CD4-positive, alpha-beta T cell treated with Interleukin-17A for 1 hour (primary cell): ENCODE data around the gene FLRT2.

Source experiments
- DNase-seq: peaks from one replicate; pipeline ENCODE4 v3.0.0-alpha.2; 2020

The FLRT2 gene

DNA sequence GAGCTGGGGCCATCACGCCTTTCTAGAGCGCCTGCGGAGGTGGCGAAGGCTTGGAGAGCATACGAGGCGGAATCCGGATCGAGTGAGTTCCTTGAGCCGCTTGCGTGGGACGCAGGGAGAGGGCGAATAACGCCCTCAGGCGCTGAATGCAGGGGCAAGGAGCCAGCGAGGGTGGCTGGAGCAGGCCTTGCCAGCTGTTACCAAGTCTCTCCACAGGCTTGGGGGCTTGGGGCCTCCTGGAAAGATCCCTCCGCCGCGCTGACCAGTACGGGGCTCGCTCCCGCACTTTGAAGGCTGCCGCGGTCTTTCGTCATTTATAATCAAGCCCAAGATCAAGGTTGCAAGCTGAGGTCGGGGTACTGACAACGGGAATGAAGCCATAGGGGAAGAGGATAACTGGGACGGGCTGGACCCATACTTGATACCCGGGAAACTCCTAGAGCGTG is 1.2 kb downstream of the FLRT2 start:
- no peak for DNase-seq

DNA sequence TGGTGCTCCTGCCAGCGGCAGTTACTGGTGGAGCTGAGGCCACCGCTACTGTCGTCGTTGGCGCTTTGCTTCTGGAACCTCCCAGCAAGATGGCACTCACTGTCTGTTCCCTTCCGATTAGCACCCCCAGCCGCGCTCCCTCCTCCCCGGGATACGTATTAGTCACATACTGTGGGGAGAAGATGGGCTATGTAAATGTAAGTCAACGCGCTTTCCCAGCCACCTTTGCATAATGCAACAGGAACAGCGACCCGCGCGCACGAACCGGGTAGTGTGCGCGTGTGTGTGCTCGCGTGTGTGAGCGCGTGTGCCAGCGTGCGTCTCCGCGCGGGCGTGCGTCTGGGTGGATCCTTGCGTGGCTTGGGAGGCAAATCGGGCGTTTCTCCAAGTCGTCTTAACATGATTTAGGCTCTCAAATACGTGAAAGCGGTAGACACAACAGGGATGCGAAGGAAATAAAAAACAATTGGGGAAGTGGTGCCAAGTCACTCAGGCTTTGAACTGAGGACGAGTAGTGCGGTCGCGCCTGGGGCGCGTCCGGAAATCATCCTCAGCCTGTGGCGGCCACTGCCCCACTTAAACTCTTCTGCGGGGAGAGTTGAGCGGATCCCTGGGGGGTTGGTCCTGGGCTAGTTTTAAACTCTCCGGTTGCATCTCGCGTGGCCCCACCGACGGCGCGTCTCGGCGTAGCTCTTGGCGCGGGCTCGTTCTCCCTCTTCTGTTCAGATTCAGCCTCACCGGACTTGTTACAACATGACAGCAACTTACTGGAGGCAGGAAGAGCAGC is 1.8 kb downstream of the FLRT2 start:
- DNase-seq = no peak

DNA sequence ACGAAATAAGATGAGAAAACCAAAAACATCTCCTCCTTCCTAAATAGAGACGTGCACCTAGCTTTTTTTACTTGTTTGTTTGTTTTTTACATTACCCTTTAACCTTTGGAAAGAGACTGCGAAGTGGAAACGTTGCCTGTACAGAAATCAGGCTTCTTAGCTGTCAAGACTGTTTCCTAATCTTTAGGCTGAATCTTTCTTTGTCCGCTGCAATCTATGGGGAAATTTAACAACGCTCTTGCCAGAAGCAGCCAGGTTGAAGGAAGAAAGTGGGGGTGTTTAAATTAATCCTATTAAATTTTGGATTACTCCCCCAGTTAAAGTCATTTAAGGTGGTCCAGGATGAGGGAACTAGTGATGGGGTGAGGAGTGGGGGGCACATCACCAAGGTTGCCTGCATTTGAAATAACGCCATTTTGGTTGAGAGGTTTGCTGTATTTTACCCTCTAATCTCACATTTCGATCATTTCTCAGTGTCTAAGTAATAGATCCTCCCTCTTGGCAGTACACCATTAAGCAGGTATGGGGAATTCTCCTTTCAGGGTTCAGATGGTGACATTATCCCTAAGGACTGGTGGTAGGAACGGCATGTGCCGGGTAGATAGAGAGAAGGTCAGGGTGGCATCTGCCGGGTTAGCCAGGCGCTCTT is 2.6 kb downstream of the FLRT2 start:
- DNase-seq = no peak

DNA sequence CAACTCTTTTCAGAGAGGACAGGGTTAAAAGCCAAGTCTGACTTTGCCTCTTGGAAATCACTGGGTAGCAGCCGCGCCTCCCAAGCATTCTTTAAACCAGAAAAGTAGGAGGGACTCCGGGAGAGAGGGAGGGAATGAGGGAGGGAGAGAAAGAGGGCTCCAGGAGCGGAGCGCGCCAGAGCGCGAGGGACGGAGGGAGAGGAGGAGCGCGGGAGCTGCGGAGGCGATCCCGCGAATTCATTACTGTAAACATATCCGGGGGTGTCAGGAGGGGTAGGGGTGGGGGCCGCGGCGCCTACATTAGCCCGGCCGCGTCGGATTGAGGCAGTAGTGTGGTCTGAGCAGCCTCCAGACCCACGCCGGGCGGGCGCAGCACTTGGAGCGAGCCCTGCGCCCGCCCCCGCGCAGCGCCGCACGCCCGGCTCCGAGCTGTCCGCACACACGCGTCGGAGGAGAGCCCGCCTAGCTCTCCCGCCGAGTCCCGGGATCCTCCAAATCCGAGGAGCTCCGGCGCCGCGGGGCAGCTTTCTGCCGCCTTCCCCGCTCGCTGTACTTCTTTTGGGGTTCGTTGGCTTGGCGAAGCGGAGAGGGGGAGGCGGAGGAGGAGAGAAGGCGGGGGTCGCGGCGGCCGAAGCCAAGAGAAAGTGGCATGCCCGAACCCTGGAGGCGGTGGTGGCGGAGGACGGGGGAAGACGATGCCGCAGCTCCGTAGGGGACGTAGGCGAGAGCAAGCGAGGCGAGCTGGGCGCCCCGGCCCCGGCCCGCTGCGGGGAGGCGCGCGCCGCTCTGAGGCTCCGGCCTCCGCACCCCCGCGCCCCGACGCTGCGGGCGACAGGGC is 3.3 kb downstream of the FLRT2 start:
- no peak for DNase-seq

DNA sequence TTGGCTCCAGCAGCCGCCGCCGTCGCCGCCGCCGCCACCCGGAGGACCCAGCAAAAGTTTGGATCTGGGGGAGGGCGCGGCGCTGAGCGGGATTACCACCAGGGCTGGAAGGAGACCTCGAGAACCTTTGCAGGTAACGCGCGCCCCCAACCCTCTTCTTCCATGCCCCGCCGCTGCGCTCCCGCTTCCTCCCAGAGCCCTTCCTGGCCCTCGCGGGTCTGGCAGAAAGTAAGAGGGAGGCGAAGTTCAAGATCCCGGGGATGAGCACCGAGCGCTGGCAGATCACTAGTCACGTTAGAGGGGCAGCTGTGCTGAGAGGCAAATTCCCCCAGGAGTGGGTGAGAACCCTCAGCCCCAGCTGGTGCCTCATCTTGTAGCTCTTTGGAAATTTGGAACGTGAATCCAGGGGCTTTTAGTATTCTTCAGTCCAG is 3.9 kb downstream of the FLRT2 start:
- no peak for DNase-seq

DNA sequence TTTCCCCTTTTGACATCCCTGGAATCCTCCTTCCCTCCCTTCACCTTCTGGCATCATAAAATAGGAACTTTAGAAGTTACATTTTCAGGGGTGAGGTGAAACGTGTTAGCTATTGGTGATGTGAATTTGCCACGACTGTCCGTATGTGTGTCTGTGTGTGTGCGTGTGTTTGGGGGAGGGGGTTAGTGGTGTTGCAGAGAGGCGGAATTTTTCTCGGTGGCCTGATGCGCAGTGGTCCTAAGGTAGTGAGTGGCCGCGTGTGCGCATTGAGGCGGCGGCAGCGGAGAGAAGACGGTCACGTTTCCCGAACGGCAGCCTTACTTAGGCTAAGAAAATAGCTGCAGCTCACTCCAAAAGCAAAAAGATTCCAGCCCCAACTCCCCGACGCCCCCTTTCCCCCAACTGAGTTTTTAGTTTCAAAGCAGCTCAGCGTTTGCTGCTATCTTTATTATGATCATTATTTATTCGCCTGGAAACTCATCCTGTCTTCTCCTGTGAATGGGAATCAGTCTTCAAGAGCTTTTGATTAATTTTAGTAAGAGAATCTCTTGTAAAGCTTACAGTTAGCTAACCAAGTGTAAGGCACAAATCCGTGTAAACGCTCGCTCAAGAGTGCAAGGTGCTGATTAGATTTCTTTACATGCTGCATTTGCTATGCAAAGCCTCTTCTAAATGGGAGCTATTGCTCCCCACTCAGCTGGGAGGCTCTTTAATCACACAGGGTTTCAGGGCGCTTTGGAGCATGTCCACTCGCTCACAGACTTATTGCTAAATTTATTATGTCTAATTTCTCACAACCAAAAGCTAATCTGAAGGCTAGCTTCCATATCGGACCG is 4.7 kb downstream of the FLRT2 start:
- DNase-seq = no peak

DNA sequence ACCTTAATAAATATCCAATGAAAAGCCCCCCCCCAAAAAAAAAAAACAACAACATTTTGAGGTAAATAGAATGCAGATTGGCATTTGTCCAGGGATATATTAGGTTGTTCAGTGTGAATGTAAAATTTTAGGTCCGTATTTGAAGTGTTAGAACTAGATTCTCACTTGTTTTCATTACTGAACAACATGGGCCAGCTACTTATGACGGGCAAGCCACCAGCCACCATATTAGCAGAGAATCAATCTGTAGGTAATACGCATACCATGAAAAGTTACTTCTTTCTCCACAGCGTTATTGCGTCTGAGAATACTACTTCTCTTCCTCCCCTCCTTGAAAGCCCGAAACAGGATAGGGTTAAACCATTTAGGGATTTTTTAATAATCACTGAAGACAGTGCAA is 5.4 kb downstream of the FLRT2 start:
- DNase-seq = no peak

DNA sequence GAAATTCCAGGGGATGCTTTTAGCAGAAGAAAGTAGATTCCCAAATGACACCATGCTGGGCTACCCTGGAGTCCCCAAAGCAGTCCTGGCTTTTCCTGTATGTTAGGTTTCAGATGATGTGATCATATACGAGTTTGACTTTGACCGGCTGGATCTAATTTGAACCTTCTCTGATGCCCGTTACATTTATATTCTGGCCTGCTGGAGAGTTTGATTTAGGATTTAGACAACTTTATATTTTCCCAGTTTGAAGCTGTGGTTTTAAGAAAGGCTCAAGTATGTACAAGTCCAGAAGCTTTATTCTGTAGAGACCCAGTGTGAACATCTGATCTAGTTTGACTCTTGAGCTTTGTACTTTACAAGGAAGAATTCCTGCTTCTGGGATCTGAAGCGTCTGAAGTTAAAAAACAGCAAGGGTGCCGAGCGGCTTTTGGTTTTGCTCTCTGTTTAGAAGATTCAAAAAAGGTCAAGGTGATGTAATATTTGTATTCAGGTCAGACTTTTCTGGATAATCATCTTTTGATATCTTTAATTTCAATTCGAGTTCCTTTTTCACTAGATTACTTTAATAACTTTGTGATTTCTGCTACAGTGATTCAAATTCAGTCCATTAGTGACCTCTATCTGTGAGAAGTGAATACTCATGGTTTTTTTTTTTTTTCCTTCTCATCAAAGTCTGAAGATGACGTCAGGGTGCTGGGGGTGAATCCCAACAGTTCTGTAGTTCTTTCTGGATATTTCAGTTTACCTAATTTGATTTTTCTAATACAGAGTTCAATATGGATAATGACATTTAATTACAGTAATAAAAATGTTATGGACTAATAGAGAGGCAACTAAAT is 6.3 kb downstream of the FLRT2 start:
- DNase-seq = no peak

DNA sequence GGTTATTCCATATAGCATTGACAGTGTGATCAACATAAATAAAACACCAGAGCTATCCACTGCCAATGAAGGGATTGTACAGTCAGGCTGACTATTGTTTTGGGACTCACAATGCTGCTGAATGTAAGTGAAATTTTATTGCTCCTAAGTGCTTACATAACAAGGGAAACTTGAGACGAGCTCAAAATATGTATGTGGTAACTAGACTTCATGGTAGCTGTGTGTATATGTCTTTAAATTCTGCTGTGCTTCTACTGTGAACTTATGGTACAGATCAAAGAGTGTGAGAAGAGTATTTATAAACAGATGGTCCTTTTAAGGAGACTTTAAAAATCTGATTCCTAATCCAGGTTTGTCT is 6.9 kb downstream of the FLRT2 start:
- DNase-seq = no peak

DNA sequence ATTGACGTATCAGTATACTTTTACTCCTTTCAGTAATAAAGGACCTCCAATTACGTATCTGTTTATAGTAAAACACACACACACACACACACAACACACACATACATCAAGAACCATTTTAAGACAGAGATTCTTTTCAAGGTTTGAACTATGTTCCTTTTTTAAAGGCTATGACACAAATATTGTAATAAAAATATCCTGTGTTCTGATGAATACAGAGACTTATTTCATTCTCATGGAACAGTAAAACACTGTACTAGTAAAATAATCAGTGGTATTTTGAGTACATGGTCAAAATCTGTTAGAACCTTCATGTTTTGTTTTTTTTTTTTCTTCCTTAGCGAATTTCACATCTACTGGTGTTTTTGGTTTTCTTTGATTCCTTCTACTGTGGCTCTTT is 7.6 kb downstream of the FLRT2 start:
- DNase-seq = no peak

DNA sequence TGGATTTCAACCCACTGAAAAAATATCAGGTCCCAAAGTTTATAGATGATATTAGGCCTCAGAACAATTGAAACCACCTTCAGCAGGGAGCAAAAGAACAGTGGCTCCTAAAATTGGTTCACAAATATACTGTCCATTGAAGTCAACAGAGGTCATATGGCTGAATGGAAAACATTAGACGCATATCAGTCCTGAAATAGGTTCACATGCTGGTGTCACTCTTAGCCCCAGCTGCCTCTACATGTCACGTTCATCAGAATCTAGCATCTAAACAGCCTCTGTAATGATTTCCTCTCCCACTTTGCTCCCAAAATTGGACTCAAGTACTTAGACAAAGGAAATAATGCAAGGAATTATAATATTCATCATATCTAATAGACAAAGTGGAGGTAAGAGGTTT is 8.7 kb downstream of the FLRT2 start:
- no peak for DNase-seq

DNA sequence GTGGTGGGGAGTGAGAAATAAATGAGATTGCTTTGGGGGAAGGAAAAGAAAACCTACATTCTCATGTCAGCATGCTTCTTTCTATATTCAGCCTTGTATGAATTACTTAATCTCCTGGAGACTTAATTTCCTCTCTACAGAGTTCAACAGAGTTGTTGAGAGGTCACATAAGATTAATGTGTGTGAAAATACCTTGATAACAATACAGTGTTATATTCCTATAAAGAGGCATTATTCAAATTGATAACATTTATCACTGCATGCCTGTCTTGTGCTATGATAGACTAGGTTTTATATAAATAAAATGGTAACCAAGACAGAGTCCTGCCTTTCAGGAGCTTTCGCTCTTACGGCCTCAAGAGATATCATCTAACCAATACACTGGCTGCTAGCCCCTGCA is 9.6 kb downstream of the FLRT2 start:
- no peak for DNase-seq

DNA sequence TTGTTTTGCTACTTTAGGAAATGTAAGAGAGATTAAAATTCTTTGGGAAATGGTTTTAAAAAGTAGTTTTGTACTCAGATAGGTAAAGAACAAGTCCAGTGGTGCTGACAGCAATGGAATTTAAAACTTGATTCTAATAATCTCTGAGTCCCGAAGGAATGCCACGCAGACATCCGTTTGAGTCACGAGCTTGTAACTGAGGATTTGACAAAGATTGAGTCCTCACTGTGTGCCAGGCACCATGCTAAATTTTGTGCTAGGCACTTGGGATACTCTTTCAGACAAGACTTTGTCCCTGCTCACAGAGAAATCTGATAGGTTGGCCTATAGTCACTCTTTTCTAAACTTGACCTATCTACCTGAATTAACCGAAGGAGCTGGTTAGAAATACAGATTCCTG is 12.7 kb downstream of the FLRT2 start:
- no peak for DNase-seq

DNA sequence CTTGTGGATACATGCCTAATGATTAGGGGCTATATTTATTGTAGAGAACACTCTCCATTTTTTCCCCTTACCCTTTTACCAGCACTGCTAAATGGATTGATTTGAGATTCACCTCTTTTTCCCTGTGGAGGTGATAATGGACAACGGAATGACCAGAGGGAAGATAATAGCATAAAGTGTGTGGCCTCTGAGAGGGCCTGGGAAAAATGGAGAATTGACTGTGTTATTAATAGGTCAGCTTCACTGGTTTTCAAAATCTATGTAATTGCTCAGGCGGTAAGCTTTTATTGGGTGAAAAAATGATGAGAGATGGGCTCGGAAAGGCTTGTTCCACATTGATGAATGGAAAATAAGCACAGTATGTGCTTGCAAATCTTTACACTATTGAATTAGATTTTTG is 15.8 kb downstream of the FLRT2 start:
- DNase-seq = no peak

DNA sequence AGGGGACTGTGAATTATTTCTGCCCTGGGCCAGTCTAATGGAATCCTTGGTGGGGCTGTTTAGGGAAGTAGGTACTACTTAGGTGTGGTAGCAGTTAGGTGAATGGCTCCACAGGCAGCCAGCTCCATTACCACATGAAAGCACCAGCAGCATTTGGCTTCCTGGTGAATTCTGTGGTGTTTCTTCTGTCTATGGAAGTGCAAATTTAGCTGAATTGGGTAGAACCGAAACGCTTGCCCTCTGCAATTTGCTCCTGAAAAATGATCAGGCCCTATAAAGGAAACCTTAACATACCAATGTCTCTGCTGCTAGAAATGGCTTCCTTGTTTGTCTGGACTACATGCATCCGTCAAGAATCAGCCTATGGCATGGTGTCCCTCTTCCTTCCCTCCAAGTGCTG is 16.4 kb downstream of the FLRT2 start:
- no peak for DNase-seq

DNA sequence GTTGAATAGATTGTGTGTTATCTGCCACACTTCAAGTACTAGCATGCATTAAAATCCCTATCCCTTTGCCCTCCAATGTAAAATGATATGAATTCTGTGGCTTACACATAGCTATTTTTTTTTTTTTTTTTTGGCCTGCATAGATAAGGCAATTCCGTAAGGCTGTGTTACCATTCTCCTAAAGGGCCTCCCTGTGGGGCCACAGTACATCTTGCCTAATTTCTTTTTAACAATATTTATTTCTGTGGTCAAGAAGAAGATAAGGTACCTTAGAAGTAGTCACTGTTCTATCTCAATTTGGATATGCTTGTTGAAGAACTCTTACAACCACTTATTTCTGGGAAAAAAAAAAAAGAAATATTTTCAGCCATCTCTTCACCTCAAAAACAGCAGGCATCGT is 19.8 kb downstream of the FLRT2 start:
- DNase-seq = no peak

DNA sequence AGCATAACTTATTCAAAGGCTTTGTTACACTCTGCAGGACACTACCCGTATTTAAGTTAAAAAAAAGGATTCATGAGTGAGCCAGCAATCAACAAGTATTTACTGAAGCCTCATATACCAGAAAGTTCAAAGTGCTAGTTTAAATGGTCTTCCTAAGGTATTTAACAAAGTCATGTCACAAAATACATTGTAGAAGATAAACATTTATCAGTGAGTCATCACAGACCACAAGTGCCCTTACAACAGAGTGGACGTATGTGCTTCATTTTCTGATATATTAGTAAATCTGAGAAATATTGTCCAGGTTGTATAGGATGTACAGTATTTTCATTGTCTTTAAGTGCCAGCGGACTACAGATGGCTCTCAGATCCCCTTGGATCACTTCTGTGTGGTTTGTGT is 24.2 kb downstream of the FLRT2 start:
- DNase-seq = no peak

DNA sequence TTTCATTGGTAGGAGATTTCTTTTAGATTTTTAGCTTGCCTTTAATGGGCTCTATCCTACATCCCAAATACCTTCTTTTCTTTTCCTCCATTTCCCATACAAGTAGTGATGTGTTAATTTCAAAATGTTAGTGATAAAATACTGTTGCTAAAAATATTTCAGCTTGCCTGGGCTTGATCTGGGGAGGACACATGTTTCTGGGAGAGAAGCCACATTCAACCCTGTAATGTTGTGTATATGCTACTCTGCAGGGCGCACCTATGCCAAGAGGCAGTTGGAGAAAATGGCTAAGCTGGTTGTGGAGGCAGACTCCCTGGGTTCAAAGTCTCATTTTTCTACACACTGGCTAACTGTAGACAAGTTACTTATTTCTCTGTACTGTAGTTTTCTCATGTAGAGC is 26.3 kb downstream of the FLRT2 start:
- DNase-seq = no peak

DNA sequence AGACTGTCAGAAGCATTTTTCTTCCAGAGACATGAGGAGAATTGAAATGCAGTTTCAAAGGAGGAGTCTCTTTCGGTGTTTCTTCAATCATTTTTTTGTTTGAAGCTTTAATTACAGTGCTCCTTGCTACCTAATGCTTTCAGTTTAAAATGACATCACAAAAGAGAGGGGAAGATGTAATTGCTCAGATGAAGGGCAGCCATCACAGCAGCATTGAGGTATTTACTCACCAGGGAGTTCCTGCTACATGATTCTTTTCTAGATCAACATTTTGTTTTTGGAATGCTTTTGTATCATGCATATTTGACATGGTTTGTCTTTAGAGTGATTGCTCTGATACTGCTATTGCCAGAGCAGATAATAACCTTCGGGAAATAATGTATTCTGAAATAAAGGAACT is 28.6 kb downstream of the FLRT2 start:
- DNase-seq = no peak

DNA sequence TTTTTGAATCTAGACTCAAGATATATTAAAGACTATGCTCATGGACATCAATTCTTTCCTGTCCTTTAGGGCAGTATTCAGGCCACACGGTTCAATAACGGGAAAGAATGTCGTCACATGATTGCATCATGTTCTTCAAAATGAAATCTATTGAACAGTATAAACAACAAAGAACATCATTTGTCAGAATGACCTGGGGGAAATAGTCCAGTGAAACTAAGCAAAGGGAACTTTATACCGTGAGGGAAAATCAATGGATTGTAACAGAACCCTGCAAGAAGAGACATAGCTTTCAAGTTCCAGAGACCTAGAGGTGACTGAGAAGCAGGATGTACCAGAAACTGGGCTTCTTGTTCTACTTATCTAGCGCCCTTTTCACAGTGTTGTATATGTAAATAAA is 32.7 kb downstream of the FLRT2 start:
- no peak for DNase-seq

DNA sequence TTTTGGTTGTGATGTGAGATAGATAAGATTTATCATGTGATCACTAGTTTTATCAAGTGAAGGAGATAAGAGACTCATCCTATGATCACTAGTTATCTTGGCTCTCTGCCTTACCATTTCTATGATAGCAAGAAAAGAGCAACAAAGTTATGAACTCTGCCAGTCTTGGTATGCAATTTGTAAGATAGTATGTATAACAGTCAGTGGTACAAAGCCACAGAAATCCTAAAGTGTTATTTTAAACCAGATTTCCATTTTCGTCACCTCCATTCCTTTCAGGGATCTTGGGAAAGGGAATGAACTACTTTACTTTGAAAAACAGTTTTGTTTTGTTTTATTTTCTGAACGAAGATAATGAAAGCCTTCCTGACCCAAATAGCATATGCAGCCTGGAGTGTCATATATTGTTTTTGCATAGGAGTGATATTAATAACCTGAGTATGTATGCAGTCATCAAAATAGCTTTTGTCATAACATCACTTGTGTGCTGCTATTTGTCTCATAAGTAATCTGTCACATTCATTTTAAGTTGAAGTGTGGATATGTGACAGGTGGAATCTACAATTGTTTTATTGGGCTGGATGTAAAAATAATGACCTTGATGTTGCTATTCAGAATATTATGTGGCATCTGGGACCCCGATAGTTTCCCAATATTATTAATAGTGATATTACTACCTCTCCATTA is 35.0 kb downstream of the FLRT2 start:
- no peak for DNase-seq
